ENCODE data around the gene KRT33A.

- no peak for TF ChIP-seq TAF1 (IDR thresholded peaks at IDR 0.05; ENCODE audit: low read depth, low read length)
- TF ChIP-seq POLR2AphosphoS5 (IDR thresholded peaks at IDR 0.05; ENCODE audit: low read depth, low read length): no peak
- no peak for TF ChIP-seq POLR2A (IDR thresholded peaks at IDR 0.05; ENCODE audit: low read depth, low read length)
- no peak for TF ChIP-seq POU2F2 (IDR thresholded peaks at IDR 0.05; ENCODE audit: low read depth, low read length)
- TF ChIP-seq SPI1 (IDR thresholded peaks at IDR 0.05; ENCODE audit: low read depth, low read length): no peak
Measured at GRCh38 chr17:41347869-41348760, 2.5 kb downstream of the KRT33A start.

All from GM12891 (cell line).